Limb (tissue), 2 donors: Measurements from ENCODE around the gene CCDC6.
"Not testable (repeated sequence)": the region's sequence is repeated elsewhere in the genome, so short reads cannot be mapped to it uniquely, and the experiment has no call there.

Source experiments
- DNase-seq, 2 donors: peaks; one replicate each; pipeline ENCODE4 v3.0.0-alpha.2; 2016; ENCODE audit errors: extremely low spot score in 2 of 2

Gene CCDC6

GRCh38 chr10:59770689-59771088 lies 135.7 kb downstream of the CCDC6 start:
- no peak for DNase-seq

DNA sequence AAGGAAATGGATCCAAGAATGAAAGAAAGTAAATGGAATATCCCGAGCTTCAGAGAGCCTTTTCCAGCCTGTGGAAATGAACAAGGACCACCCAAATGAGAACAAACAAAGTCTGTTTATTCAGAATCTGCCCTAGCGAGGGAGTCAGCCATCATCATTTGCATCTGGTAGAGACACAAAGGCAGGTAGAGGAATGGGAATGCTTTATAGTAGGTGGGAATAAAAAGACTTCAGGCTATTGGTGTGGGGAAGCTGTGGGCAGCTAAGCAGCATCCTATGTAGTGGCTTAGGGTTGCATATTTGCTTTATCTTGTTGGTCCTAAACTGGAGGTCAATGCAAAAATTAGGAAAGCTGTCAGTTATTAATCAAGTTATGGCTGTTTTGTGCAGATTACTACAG lies 143.9 kb downstream of the CCDC6 start:
- DNase-seq, result no peak

DNA sequence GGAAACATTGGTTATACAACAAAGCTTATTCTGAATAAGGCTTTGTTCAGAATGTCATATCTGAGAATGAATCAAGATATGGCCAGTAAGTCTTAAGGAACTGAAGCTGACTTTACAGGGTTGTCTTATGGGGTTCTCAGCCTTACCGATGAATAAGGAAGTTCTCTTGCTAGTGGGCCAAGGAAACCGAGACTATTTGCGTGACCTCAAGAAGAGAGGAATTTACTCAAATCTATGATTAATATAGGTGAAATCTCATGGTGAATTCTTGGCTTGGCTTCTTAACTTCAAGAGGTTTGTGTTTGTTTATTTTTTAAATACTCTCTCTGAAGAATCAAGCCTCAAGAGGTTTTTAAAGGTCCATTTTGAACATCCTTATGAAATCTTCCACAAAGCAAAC lies 148.4 kb downstream of the CCDC6 start:
- no peak for DNase-seq

- no peak for DNase-seq
Observed at GRCh38 chr10:59754951-59755350, 151.4 kb downstream of the CCDC6 start.

DNA sequence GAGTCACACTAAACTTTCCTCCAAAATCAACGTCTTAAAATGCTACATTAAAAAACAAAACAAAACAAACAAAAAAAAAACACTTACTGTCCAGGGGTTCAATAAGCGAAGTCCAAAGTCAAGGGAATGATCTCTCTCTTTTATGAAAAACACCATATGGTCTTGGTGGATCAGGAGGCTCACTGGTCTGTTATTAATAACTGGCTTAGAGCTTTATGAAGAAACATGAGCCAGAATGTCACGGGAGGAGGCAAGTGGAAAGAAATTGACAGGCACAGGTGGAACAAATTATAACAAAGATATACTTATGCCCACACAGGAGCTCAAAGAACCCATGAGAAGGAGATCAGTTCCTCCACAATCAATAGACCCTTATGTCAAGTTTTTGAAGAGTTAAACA lies 153.1 kb downstream of the CCDC6 start, which contains the start of gene MRLN:
MRLN (minus strand) TSS at position 189 of the 400 bp plus-strand sequence.
- peak in 1 of 2 donors; percentile 65 for DNase-seq

GRCh38 chr10:59752278-59752940 lies 153.9 kb downstream of the CCDC6 start:
- DNase-seq, result no peak

DNA sequence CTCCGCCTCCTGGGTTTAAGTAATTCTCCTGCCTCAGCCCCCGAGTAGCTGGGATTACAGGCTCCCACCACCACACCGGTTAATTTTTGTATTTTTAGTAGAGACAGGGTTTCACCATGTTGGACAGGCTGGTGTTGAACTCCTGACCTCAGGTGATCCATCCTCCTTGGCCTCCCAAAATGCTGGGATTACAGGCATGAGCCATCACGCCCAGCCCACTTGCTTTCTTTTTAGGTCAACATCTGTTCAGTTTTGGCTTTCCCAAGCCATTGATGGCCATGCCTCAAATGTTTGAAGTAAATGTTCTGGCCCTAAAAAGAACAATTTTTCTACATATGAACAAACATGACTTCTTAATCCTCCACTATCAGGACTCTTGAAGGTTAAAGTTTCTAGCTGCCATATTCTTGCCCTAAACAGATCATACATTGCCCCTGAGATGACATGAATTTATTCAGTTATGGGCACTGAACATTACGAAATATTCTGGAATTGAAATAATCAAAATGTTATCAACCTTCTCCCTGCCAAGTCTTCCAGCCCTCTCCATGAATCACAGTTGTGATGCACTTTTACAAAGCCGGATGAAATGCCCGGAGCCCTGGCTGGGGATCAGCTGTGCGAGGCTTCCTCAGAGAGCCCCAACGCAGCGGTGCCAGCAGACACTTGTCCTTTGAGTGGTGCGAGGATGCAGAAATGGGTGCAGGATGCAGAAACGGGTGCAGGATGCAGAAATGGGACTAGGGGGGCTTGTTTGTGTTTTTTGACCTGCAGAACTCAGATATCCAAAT lies 156.0 kb downstream of the CCDC6 start:
- DNase-seq, result no peak

DNA sequence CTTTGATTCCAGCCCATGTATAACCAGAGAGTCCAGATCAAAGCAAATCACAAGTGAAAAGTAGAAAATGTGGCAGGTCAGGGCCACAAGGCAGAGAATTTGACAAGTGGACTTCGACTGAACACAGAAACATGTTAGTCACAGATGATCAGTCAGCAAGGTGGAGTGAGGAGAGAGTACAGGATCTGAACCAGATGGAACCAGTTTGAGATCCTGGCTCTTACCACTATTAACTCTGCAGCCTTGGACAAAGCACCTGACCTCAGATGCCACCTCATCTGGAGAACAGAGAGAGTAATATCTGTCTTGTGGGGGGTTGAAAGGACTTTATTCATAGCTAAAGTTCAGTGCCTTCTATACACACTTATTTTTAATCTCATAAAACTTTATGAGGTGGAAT lies 157.5 kb downstream of the CCDC6 start:
- no peak for DNase-seq

- no peak for DNase-seq
Observed at GRCh38 chr10:59745163-59745650, 161.1 kb downstream of the CCDC6 start.

DNA sequence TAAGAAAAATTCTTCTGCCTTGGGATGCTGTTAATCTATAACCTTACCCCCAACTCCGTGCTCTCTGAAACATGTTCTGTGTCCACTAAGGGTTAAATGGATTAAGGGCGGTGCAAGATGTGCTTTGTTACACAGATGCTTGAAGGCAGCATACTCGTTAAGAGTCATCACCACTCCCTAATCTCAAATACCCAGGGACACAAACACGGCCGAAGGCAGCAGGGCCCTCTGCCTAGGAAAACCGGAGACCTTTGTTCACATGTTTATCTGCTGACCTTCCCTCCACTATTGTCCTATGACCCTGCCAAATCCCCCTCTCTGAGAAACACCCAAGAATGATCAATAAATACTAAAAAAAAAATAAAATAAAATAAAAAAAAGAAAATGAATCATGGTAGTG lies 161.6 kb downstream of the CCDC6 start:
- not testable (repeated sequence) for DNase-seq

DNA sequence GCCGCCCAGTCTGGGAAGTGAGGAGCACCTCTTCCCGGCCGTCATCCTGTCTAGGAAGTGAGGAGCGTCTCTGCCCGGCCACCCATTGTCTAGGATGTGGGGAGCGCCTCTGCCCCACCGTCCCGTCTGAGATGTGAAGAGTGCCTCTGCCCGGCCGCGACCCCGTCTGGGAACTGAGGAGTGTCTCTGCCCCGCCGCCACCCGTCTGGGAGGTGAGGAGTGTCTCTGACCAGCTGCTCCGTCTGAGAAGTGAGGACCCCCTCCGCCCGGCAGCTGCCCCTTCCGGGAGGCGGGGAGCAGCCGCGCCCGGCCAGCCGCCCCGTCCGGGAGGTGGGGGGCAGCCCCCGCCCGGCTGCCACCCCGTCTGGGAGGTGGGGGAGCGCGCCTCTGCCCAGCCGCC lies 162.2 kb downstream of the CCDC6 start:
- DNase-seq, result not testable (repeated sequence)

DNA sequence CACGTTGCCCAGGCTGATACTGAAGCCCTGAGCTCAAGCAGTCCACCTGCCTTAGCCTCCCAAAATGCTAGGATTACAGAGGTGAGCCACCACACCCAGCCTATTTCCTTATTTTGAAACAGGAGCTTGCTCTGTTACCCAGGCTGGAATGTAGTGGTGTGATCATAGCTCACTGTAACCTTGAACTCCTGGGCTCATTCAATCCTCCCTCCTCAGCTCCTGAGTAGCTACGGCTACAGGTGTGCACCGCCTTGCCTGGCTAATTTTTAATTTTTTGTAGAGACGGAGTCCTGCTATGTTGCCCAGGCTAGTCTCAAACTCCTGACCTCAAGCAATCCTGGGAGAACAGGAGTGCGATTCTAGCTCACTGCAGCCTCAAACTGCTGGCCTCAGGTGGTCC lies 164.8 kb downstream of the CCDC6 start:
- DNase-seq, result no peak

DNA sequence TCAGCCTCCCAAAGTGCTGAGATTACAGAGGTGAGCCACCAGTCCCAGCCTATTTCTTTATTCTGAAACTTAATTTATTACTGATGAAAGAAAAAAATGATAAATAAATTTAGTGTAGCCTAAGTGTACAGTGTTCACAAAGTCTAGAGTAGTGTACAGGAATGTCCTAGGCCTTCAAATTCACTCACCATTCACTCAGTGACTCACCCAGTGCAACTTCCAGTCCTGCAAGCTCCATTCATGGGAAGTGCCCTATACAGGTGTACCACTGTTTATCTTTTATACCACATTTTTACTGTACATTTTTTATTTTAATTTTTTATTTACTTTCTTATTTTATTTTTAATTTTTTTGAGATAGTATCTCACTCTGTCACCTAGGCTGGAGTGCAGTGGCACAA lies 165.3 kb downstream of the CCDC6 start:
- no peak for DNase-seq
